Measurements from ENCODE around the gene NRXN3. TPM values are rescaled to one million over a fixed set of nuclear protein-coding genes. Genes with fewer than 3 reads are reported as not detected.

The NRXN3 gene
- total RNA-seq, 1 experiment from 2014 or later = 0.23 TPM

DNA sequence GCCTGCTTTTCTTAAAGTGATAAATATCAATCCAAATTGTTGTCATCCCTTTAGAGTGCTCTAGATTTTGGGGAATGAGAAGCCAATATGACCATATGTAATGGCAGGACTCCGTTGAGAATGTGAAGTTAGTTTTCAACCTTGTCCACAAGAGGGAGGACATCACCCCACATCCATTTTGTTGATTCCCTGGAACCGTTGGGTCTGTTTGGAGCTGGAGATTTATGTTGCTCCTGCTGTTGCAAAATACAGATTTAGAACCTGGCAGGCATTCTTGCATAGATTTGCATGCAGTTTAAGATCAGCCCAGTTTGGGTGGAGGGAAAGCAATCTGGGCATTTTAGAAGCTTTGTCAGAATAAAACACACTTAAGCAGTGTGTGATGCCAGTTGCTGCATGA lies 620.1 kb downstream of the NRXN3 start:
- DNase-seq (ENCODE audit: low read depth) = no peak

GRCh38 chr14:78798757-78799156 lies 628.6 kb downstream of the NRXN3 start:
- DNase-seq (ENCODE audit: low read depth) = no peak

GRCh38 chr14:78805570-78805969 lies 635.4 kb downstream of the NRXN3 start:
- DNase-seq (ENCODE audit: low read depth) = no peak

DNA sequence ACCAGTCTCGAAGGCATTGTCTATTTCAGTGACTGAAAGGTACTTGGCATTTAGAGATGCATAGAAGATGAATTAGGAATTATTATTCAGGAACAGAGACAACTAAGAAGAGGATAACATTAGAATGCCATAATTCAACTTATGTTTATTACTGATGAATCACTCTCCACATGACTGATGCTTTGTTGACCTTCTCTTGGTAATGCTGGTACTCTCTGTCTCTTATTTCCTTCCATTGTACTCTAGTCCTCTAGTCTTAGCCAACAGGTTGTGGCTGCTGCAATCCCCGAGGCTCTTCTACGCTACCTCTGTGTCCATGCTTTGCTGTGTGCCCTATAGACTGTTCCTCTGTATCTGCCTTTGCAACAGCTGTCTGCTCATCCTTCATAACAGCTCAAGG lies 652.9 kb downstream of the NRXN3 start:
- no peak for DNase-seq (ENCODE audit: low read depth)

- no peak for DNase-seq (ENCODE audit: low read depth)
Measured at GRCh38 chr14:78823516-78823915, 653.3 kb downstream of the NRXN3 start.

- no peak for DNase-seq (ENCODE audit: low read depth)
Measured at GRCh38 chr14:78829274-78829673, 659.1 kb downstream of the NRXN3 start.

GRCh38 chr14:78834766-78835451 lies 664.7 kb downstream of the NRXN3 start:
- no peak for DNase-seq (ENCODE audit: low read depth)

DNA sequence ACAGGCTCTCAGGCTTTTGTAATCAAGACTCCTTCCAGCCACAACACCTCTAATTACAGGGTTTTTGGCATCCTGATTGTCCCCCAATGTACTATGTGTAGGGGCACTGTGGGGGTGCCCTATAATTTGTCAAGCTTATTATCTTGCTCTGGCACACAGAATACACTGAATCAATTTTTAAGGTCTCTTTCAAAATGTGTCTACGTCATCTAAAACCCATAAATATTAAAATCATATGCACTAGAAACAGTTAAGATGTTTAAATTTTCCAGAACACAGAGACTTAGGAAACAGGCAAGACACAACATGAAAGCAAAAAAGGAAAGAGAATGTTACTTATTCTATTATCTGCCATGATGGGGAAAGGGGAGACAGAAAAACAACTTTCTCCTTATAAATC lies 665.7 kb downstream of the NRXN3 start:
- DNase-seq (ENCODE audit: low read depth) = no peak

DNA sequence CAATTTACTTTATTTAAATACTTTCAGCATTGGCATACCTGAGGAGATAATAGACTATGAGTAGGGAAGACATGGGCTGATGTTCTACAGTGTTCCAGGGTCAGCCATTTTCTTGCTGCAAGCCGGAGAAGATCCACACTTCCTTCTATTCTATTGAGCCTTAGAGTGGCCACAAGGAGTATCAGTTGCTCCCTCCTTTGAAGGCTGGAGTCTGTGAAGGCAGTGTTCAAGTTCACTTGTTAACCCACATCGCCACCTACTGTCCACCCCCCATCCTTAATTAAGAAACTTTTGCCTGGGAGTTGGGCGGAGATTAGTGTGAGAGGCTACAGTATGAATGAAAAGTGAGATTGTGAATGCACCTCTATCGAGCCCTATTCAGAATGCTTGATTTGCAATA lies 666.6 kb downstream of the NRXN3 start:
- peak; percentile 52 for DNase-seq (ENCODE audit: low read depth)

DNA sequence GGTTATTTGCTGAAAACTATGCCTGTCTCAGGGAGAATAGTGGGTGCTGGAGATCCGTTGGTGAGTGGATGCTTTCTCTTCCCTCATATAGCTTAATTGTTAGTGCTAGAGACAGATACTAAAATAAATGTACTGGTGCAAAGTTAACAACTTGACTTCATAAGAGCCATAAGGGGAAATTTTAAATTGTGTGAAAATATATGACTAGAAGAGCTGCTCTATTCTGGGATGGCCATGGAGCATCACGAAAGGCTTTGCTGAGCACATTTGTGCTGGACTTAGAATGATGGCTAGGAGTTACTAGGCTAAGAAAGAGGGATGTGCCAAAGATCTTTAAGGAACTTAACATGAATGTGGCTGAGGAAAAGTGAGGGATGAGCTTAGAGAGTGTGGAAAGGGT lies 668.8 kb downstream of the NRXN3 start:
- no peak for DNase-seq (ENCODE audit: low read depth)

GRCh38 chr14:78840898-78841297 lies 670.7 kb downstream of the NRXN3 start:
- DNase-seq (ENCODE audit: low read depth) = no peak

DNA sequence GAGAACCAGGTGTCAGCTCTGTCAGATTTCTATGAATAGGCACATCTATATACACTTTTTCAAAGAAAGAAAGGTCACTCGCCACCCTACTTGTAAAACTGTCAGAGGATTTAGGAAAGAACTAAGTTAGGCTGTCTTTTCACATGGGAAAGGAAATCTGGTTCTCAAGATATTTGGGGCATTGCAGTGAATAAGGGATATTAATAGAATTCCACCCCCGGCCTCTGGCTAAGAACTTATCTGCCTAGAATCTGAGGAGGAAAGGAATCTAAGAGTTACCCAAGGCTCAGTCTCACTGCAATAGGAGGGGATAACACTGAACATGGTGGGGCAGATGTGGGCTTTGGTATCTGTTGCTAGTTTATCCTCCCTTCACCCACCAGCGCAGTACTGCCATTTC lies 677.6 kb downstream of the NRXN3 start:
- DNase-seq (ENCODE audit: low read depth) = no peak

GRCh38 chr14:78848234-78848820 lies 678.2 kb downstream of the NRXN3 start:
- peak; percentile 17 for DNase-seq (ENCODE audit: low read depth)

- DNase-seq (ENCODE audit: low read depth) = no peak
Measured at GRCh38 chr14:78849952-78850351, 679.8 kb downstream of the NRXN3 start.

DNA sequence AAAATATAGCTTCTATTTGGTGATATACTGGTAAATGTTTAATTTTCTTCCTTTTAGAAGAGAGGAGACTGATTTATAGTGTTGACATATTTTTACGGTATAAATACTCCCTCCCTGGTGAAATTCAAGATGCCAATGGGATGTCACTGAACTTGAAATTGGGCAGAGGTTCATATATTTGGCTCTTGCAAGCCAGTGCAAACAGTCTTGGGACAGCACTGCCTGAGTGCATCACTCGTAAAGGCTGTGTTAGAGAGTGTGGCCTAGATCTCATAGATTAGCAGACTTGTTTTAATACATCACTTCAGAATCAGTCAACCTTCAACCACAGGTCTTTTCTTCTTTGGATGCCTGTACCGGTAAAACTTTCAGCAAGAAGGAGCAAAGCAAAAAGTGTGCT lies 681.0 kb downstream of the NRXN3 start:
- no peak for DNase-seq (ENCODE audit: low read depth)

DNA sequence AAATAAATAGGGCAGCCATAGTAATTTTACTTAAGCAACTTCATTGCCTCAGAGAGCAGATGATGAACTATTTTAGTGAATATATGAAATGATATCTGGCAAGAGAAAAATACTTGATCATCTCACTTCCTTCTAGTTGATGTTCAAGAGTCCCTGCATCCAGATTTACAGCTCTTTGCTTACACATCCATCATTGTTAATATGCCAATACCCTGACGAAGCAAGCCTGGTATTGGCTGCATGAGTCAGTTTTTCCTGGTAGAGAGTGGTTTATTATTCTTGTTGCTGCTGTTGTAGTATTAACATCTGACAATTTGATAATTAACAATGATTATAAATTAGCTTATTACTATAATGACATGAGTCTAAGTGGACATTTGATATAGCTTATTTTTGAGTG lies 681.9 kb downstream of the NRXN3 start:
- no peak for DNase-seq (ENCODE audit: low read depth)

DNA sequence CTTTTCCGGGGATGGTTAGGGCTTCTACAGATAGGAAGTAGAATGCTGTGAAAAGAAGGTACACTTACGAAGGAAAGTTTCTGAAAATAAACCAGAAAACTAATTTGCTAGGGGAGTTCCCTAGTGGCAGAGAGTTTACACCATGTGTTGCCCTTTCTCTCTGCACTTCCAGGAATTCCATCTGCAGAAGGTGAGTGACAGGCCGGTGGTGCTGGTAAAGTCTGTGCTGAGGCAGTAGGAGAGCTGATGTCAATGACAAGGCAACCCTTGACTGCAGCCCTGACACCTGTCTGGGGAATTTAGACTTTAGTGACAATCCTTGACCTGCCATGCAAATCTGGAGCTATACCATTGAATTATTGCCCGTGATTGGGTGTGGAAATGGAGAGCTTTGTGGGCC lies 687.8 kb downstream of the NRXN3 start:
- no peak for DNase-seq (ENCODE audit: low read depth)

GRCh38 chr14:78863143-78863542 lies 693.0 kb downstream of the NRXN3 start:
- DNase-seq (ENCODE audit: low read depth) = peak; percentile 11

DNA sequence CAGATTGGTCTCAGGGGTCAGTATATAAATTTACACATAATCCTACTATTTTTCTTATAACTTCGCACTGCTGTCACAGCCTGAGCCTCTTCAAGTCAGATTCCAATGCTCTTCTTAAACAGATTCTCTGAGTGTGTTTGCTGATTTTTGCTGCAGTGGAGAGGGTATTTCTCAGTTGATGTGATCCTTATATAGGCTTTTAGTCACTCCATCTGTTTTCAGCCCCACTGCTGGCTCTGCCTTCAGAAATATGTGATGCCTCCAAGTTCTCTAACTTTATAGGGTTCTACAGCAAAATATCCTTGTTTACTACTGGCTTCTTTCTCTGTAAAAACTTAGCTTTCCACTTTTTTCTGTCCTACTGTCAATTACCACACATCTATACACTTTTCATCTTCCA lies 702.7 kb downstream of the NRXN3 start:
- DNase-seq (ENCODE audit: low read depth) = no peak

DNA sequence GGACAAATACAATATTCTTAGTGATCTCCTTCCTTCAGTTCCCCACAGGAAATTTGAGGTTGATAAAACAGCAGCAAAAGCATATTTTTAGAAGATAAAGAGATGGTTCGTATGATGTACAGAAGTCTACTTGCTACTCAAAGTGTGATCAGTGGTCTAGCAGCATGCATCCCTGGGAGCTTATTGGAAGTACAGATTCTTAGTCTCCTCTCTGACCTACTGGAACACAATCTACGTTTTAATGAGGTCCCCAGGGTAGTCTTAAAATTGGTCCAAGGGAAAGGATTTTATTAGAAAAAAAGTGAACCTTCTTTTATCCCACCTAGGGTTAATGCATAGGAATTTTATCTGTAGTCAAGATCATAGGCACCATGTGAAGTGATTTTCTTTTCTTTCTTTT lies 703.4 kb downstream of the NRXN3 start:
- DNase-seq (ENCODE audit: low read depth) = no peak

- no peak for DNase-seq (ENCODE audit: low read depth)
Measured at GRCh38 chr14:78875049-78875448, 704.9 kb downstream of the NRXN3 start.

GRCh38 chr14:78885884-78886283 lies 715.7 kb downstream of the NRXN3 start:
- no peak for DNase-seq (ENCODE audit: low read depth)

- no peak for DNase-seq (ENCODE audit: low read depth)
Measured at GRCh38 chr14:78897443-78897842, 727.3 kb downstream of the NRXN3 start.

Measured in LHCN-M2 (cell line).